Liver (tissue), 9 donors: ENCODE results near the gene ZNF142. TPM values are rescaled to one million over a fixed set of nuclear protein-coding genes. Genes with fewer than 3 reads are reported as not detected.

ENCODE experiments used
- DNase-seq: peaks from one replicate; pipeline ENCODE4 v3.0.0-alpha.2; 2017; ENCODE audit warnings: low spot score
- H3K27ac ChIP-seq, 2 donors: one replicate each; pipeline ENCODE4 v1.7.0; 2013; ENCODE audit warnings: inconsistent platforms in 2 of 2, low read length in 2 of 2, control low read depth in 1 of 2, low read depth in 1 of 2, mild to moderate bottlenecking in 1 of 2
- H3K27me3 ChIP-seq, 4 donors: one replicate each; pipeline versions ENCODE4 v1.6.1 to v1.7.0; 2013; ENCODE audit warnings: low read length in 3 of 4, inconsistent platforms in 1 of 4, mild to moderate bottlenecking in 1 of 4, moderate library complexity in 1 of 4; ENCODE audit not compliant: control insufficient read depth in 4 of 4, insufficient read depth in 4 of 4
- H3K36me3 ChIP-seq, 4 donors: one replicate each; pipeline versions ENCODE4 v1.6.1 to v1.7.0; 2013; ENCODE audit warnings: low read length in 3 of 4, mild to moderate bottlenecking in 3 of 4, low read depth in 1 of 4, moderate library complexity in 1 of 4; ENCODE audit not compliant: control insufficient read depth in 4 of 4, insufficient read depth in 3 of 4
- H3K4me1 ChIP-seq, 4 donors: one replicate each; pipeline versions ENCODE4 v1.6.1 to v1.7.0; 2013; ENCODE audit warnings: low read length in 3 of 4, mild to moderate bottlenecking in 3 of 4, moderate library complexity in 1 of 4; ENCODE audit not compliant: control insufficient read depth in 4 of 4, insufficient read depth in 4 of 4
- H3K4me3 ChIP-seq, 3 donors: one replicate each; pipeline versions ENCODE4 v1.6.1 to v1.7.0; 2013; ENCODE audit warnings: low read length in 3 of 3, control low read depth in 1 of 3, low read depth in 1 of 3, mild to moderate bottlenecking in 1 of 3
- H3K9ac ChIP-seq, 2 donors: one replicate each; pipeline ENCODE4 v1.7.0; 2013; ENCODE audit warnings: low read length in 2 of 2, mild to moderate bottlenecking in 2 of 2, moderate library complexity in 2 of 2, control low read depth in 1 of 2, low read depth in 1 of 2
- H3K9me3 ChIP-seq, 4 donors: one replicate each; pipeline versions ENCODE4 v1.6.1 to v1.7.0; 2013; ENCODE audit warnings: low read length in 3 of 4; ENCODE audit not compliant: control insufficient read depth in 4 of 4
- ATF3 ChIP-seq: IDR thresholded peaks from 2 replicates; pipeline ENCODE4 v1.6.1; 2016; ENCODE audit warnings: antibody characterized with exemption
- CTCF ChIP-seq: fragments of 150-350 bp; IDR thresholded peaks from 2 replicates; pipeline ENCODE4 v1.5.1; 2017; ENCODE audit warnings: improper control_type of control experiment, low read depth, low read length; ENCODE audit not compliant: missing input control
- EGR1 ChIP-seq, 2 donors: IDR thresholded peaks; 2 replicates each; pipeline ENCODE4 v1.6.1; 2016 to 2018; ENCODE audit warnings: antibody characterized with exemption in 2 of 2, low read depth in 2 of 2
- FOXA1 ChIP-seq: IDR thresholded peaks from 2 replicates; pipeline ENCODE4 v1.6.1; 2016; ENCODE audit warnings: antibody characterized with exemption
- GABPA ChIP-seq, 2 donors: IDR thresholded peaks in 1 of 2; conservative IDR thresholded peaks in 1 of 2; 2 replicates each; pipeline ENCODE4 v1.6.1; 2016; ENCODE audit warnings: antibody characterized with exemption in 2 of 2, mild to moderate bottlenecking in 1 of 2, moderate library complexity in 1 of 2
- HNF4G ChIP-seq: IDR thresholded peaks from 2 replicates; pipeline ENCODE4 v1.6.1; 2016; ENCODE audit warnings: antibody characterized with exemption
- MAX ChIP-seq: IDR thresholded peaks from 2 replicates; pipeline ENCODE4 v1.6.1; 2016; ENCODE audit warnings: antibody characterized with exemption
- REST ChIP-seq: IDR thresholded peaks from 2 replicates; pipeline ENCODE4 v1.6.1; 2016; ENCODE audit warnings: antibody characterized with exemption, mild to moderate bottlenecking
- SP1 ChIP-seq: IDR thresholded peaks from 2 replicates; pipeline ENCODE4 v1.6.1; 2018; ENCODE audit warnings: antibody characterized with exemption, mild to moderate bottlenecking
- TAF1 ChIP-seq: conservative IDR thresholded peaks from 2 replicates; pipeline ENCODE4 v1.6.1; 2016; ENCODE audit warnings: antibody characterized with exemption, mild to moderate bottlenecking
- YY1 ChIP-seq: IDR thresholded peaks from 2 replicates; pipeline ENCODE4 v1.6.1; 2016; ENCODE audit warnings: antibody characterized with exemption, mild to moderate bottlenecking
- ZBTB33 ChIP-seq: IDR thresholded peaks from 2 replicates; pipeline ENCODE4 v1.6.1; 2016; ENCODE audit warnings: antibody characterized with exemption
- WGBS: extraction: QIAGEN DNeasy Blood & Tissue Kit; methylation state at CpG from one replicate; pipeline ENCODE4 v1.1.7; 2013; 5-methylcytosine and 5-hydroxymethylcytosine counted together
- polyA plus RNA-seq, 2 donors: library from polyadenylated mRNA; stranded (reverse) in 1 of 2; unstranded in 1 of 2; fragments of 200-250 nt in 1 of 2; fragments of >200 nt in 1 of 2; fragmentation: Nextera tagmentation in 1 of 2; extraction: Ambion mirVana in 1 of 2; gene quantifications; one replicate each; pipeline versions ENCODE4 v1.2.1 to v1.2.3, GENCODE V29; 2013 to 2015
- total RNA-seq, 2 donors: library from RNA; depleted of rRNA; stranded (reverse); fragments of >200 nt; gene quantifications; one replicate each; pipeline ENCODE4 v1.2.3, GENCODE V29; 2014
- donor health status: healthy.
- donor health status: healthy.
- donor health status: healthy.
- donor health status: healthy.
- donor health status: healthy.

The ZNF142 gene
- total and polyA plus RNA-seq, 4 donors: 2.2 to 7.4 (median 4.8) TPM

GRCh38 chr2:218642121-218642656 lies 17.2 kb downstream of the ZNF142 start:
- TF ChIP-seq YY1 (no peak), SP1 (no peak), GABPA (IDR thresholded peaks at IDR 0.05 in 1 of 2, conservative IDR thresholded peaks at IDR 0.05 in 1 of 2) (no peak), HNF4G (no peak), ZBTB33 (no peak), MAX (no peak), FOXA1 (no peak)
- H3K36me3 ChIP-seq: peaks cover 18 to 68% (median 34%) of the 10 kb centered on the region in 4 donors
- H3K27ac ChIP-seq: no peak overlapping the region
- WGBS: 96% methylated on average over 18 of the region's 18 CpGs
- no peak for DNase-seq
- H3K4me3 ChIP-seq: no peak overlapping the region
- H3K4me1 ChIP-seq: peaks cover 0 to 22% (median 17%) of the 10 kb centered on the region in 4 donors
- H3K9me3 ChIP-seq: no peaks in the 10 kb centered on the region
- no peaks in the 10 kb centered on the region for H3K27me3 ChIP-seq
- no peak overlapping the region for H3K9ac ChIP-seq

GRCh38 chr2:218638372-218638771 lies 21.1 kb downstream of the ZNF142 start:
- TF ChIP-seq FOXA1 (no peak), HNF4G (no peak), CTCF (no peak), YY1 (no peak), GABPA (IDR thresholded peaks at IDR 0.05 in 1 of 2, conservative IDR thresholded peaks at IDR 0.05 in 1 of 2) (no peak)
- Histone ChIP-seq H3K4me1 (no peaks in the 10 kb centered on the region), H3K36me3 (peaks cover 13 to 78% (median 42%) of the 10 kb centered on the region in 4 donors), H3K9ac (no peak overlapping the region), H3K27me3 (no peaks in the 10 kb centered on the region), H3K4me3 (no peak overlapping the region), H3K27ac (no peak overlapping the region), H3K9me3 (no peaks in the 10 kb centered on the region)
- WGBS: 98% methylated on average over 18 of the region's 18 CpGs
- DNase-seq: no peak

- H3K9ac ChIP-seq: no peak overlapping the region
- H3K9me3 ChIP-seq: no peaks in the 10 kb centered on the region
- no peak overlapping the region for H3K27ac ChIP-seq
- H3K36me3 ChIP-seq: peaks cover 13 to 65% (median 39%) of the 10 kb centered on the region in 4 donors
- DNase-seq: no peak
- no peak overlapping the region for H3K4me3 ChIP-seq
- WGBS: 98% methylated on average over 5 of the region's 5 CpGs
- no peaks in the 10 kb centered on the region for H3K27me3 ChIP-seq
- no peaks in the 10 kb centered on the region for H3K4me1 ChIP-seq
- TF ChIP-seq REST: no peak
- no peak for TF ChIP-seq ATF3
- no peak for TF ChIP-seq CTCF
- TF ChIP-seq EGR1 (IDR thresholded peaks at IDR 0.05; ENCODE audit: low read depth in 2 of 2): no peak
- no peak for TF ChIP-seq ZBTB33
- no peak for TF ChIP-seq YY1
- no peak for TF ChIP-seq TAF1
- no peak for TF ChIP-seq HNF4G
- TF ChIP-seq MAX: no peak
Measured at GRCh38 chr2:218635719-218636118, 23.7 kb downstream of the ZNF142 start.
